GM19043 (cell line): ENCODE results near the gene RNF144A.

Experiments used
- ATAC-seq: cut with Tn5 transposase; IDR thresholded peaks from one replicate; pipeline ENCODE4 v1.9.1; 2021; ENCODE audit warnings: low read depth; ENCODE audit not compliant: unreplicated experiment

RNF144A gene

DNA sequence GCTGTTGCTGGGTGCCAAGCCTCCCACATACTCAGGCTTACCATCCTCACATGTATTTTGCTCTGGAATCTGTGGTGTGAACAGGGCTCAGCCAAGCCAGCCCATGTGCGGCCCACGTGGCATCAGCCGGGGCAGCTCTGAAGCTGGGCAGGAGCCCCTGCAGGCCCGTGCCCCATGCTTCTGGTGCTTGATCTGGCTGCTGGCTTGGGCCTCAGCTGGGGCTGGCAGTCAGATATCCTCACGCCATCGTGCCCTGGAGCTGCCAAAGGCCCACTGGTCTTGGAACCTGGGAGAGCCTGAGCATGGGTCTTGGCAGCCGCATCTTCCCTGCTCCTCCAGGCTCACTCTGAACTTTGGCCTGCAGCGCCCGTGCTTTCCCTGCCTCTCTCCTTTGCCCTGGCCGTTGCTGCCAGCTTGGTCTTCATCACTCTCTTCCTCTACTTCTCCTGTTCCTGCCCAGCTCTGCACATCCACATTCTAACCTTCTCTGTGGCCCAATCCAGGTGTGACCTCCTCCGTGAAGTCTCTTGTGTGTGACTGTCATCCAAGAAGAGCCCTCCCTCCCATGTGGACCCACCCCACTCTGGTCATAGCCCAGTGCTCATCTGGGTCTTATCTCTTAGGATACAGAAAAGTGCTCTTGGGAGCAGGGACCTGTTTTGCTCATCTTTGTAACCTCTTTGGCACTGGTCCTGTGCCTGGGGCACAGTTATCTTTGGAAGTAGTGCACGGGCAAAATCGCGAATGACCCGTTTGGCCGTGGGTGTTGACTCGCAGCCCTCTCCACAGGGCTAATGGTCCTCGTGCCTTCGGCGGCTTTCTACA is 116.1 kb downstream of the RNF144A start:
- ATAC-seq, result no peak

DNA sequence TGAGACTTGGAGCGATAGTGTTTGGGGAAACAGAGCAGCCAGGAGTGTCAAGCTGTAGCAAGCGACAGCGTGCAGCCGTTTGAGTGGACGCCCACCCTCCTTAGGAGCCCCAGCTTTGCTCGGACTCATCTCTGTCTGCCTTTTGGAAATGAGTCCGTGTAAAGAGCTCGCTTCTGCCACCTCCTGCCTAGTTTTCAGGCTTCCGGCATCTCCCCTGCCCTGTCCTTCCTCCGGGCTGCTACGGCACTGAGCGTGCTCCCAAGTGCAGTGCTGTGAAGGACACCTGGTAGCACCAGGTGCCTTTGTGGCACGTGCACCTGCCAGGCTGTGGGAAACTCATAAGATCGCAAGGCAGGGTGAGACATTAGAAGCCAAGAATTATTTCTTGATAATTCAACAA is 117.1 kb downstream of the RNF144A start:
- no peak for ATAC-seq

DNA sequence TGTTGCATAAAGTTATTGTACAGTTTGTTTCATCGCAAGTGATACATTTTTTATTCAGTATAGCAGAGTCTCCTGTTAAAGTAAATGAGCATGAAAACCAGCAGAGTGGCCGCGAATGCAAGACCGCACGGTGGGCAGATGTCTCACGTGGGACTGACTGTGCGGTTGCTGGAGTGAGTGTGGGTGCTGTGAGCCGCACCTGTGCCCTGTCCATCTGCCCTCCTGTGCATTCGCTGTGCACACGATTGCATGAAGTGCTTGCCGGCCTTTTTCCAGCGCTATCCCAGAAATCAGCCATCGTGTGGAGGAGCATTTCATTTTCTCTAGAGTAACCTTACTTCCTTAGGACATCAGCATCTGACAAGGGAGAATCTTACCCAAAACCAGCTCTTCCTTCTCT is 118.7 kb downstream of the RNF144A start:
- ATAC-seq, result no peak

- ATAC-seq, result peak; percentile 91
Observed at GRCh38 chr2:7037340-7038333, 120.4 kb downstream of the RNF144A start.

GRCh38 chr2:7040547-7040946 is 123.3 kb downstream of the RNF144A start:
- ATAC-seq, result no peak

- no peak for ATAC-seq
Observed at GRCh38 chr2:7041421-7041820, 124.2 kb downstream of the RNF144A start.

DNA sequence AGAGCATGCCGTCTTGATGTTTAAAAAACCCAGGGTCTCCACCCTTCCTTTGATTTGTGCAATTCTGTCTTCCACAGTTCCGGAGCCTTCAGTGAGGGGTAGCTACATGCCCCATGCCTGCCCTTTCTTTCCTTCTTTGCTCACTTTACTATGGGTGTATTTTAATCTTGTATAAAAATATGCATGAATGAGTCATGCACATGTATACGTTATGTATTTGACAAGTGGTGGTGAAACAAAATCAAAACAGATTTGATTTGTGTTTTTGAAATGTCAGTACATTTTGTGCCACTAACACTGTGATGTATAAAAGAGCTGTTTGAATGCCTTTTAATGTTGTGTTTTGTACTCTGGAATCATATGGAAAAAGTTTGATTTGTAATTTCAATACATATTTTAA is 126.5 kb downstream of the RNF144A start:
- ATAC-seq, result no peak

- no peak for ATAC-seq
Observed at GRCh38 chr2:7044253-7045250, 127.3 kb downstream of the RNF144A start.

- ATAC-seq, result no peak
Observed at GRCh38 chr2:7045601-7046590, 128.7 kb downstream of the RNF144A start.

GRCh38 chr2:7047661-7048060 is 130.4 kb downstream of the RNF144A start:
- no peak for ATAC-seq

- ATAC-seq, result no peak
Observed at GRCh38 chr2:7048762-7049294, 131.6 kb downstream of the RNF144A start.

DNA sequence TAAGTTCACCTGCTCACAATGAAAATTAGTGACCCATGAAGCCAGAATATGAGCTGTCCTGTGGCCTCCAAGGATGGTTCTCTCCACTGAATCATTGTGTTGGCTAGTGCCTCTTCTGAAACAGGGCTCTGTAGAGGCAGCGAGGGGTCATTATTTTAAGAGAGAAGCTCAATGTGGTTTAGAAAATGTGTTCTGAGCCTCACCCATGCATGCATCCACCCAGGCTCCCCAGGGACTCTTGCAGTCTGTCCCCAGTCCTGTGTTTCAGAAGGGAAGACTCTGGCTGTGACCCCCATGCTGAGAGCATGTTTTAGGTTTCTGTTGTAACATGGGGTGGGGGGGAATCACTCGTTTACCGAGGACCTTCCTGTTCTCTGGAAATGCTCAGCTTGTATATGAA is 135.2 kb downstream of the RNF144A start:
- peak; percentile 88 for ATAC-seq

GRCh38 chr2:7053650-7054265 is 136.5 kb downstream of the RNF144A start:
- no peak for ATAC-seq

- ATAC-seq, result peak; percentile 54
Observed at GRCh38 chr2:7057865-7058400, 140.7 kb downstream of the RNF144A start.

DNA sequence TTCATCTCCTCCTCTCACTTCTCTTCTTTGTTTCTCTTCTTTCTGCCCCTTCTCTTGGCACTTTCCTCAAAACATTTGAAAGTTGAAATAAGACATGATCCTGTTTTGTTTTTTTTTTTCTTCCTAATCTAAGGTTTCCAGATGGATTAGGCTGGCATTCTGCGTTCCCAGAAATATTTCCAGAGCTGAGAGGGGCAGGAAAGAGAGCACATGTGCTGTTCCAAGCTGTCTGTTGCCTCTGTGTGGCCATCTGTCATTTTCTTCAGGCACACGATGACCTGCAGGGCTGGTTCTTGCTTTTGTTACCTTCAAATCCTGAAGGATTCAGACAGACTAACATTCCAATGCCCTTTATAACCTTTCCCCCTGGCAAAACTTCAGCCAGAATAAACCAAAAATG is 142.9 kb downstream of the RNF144A start:
- no peak for ATAC-seq

DNA sequence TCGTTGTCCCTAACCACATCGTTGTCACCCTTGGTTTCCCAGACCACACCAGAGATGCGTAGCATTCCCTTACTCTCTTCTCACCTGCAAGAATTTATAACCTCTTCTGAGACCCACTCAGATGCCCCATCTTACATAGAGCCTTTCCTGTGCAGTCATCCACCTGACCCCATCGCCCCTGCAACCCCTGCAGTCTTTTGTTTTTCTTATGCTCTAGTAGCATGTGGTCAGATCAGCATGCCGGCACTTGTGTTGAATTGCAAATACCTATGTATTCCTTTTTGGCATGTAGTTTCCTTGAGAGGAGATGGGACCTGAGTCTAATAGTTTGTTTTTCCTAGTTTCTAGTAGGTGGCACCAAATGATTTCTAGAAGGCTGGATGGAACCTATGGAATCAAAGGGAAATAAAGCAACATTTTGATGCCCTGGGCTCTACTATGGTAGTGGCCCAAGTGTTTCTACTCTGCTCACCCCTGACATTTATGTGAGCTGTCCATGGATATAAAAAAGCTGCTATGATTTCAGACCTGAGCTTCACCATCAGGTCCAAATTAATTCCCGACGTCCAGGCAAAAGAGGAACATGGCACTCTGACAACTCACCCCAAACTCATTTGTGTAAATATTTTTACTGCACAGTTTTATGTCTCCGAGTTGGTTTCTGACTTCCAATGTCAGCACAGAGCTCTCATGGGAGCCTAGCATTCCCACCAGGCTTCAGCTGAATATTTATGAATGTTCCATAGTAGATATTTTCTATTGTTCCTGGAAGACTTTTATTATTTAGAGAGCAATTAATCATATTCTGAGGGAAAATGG is 143.6 kb downstream of the RNF144A start:
- ATAC-seq, result no peak

DNA sequence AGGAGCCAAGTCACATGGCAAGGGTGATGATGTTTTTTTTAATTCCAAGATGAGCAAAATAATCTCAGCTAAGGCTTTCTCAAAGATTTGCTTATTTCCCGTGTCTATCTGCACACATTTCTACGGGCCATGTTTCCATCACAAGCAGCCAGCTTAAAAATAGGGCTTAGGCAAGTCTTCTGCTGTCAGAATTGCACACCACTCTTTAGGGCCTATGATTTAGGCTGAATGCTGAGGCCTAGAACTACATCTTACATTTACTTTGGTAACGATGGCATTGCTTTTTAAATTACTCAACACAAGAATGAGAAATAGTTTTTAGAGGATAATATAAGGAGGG is 144.2 kb downstream of the RNF144A start:
- no peak for ATAC-seq
